HG02623 (cell line): ENCODE results near the gene GIMD1.

Experiments used
- ATAC-seq: cut with Tn5 transposase; IDR thresholded peaks from one replicate; pipeline ENCODE4 v1.9.1; 2021; ENCODE audit warnings: moderate library complexity; ENCODE audit not compliant: unreplicated experiment

The GIMD1 gene

GRCh38 chr4:106315968-106316772, 52.4 kb downstream of the GIMD1 start, which contains the start of the genes AIMP1 and TBCK:
AIMP1 (plus strand) TSS chr4:106316550; CDS start chr4:106325010, 8,460 bp downstream.
TBCK (minus strand) TSS chr4:106316209; CDS start chr4:106308960, 7,249 bp downstream.
- peak; percentile 87 for ATAC-seq

- peak; percentile 14 for ATAC-seq
Measured at GRCh38 chr4:106315476-106315967, 53.1 kb downstream of the GIMD1 start.

GRCh38 chr4:106314960-106315359, 53.6 kb downstream of the GIMD1 start:
- ATAC-seq = no peak

GRCh38 chr4:106312997-106313522, 55.5 kb downstream of the GIMD1 start:
- ATAC-seq = no peak

GRCh38 chr4:106312377-106312776, 56.2 kb downstream of the GIMD1 start:
- ATAC-seq = no peak
